K562 (cell line): Measurements from ENCODE around the gene GLP1R. TPM values are rescaled to one million over a fixed set of nuclear protein-coding genes. Genes with fewer than 3 reads are reported as not detected.

Source experiments
- BRD9 ChIP-seq: fragments of 450-650 bp; IDR thresholded peaks from 2 replicates; pipeline ENCODE4 v1.6.1; 2018; ENCODE audit warnings: low read depth; ENCODE audit not compliant: partially characterized antibody
- CBX3 ChIP-seq, 2 experiments: IDR thresholded peaks; 1 replicate in 1 of 2; 2 replicates in 1 of 2; pipeline ENCODE4 v1.6.1; 2012; ENCODE audit warnings: inconsistent platforms in 2 of 2, low read length in 2 of 2, borderline replicate concordance in 1 of 2, control low read depth in 1 of 2
- CXXC5 ChIP-seq: fragments of 250-450 bp; sonication (Bioruptor Pico); IDR thresholded peaks from 2 replicates; pipeline ENCODE4 v1.8.0; 2022; ENCODE audit warnings: inconsistent platforms, mild to moderate bottlenecking, moderate library complexity
- FOXK2 ChIP-seq, 2 experiments: fragments of 450-650 bp; IDR thresholded peaks in 1 of 2; conservative IDR thresholded peaks in 1 of 2; 2 replicates each; pipeline ENCODE4 v1.6.1; 2016; ENCODE audit warnings: low read depth in 2 of 2, mild to moderate bottlenecking in 1 of 2
- KLF6 ChIP-seq: fragments of 250-450 bp; sonication (Bioruptor Pico); IDR thresholded peaks from 2 replicates; pipeline ENCODE4 v1.4.0; 2020; ENCODE audit warnings: mild to moderate bottlenecking, moderate library complexity, borderline replicate concordance
- LEF1 ChIP-seq: fragments of 450-650 bp; IDR thresholded peaks from 2 replicates; pipeline ENCODE4 v1.6.1; 2016; ENCODE audit warnings: mild to moderate bottlenecking
- MEF2D ChIP-seq: conservative IDR thresholded peaks from 2 replicates; pipeline ENCODE4 v1.6.1; 2016; ENCODE audit warnings: low read depth, missing genetic modification characterization, missing compliant biosample characterization
- NCOA2 ChIP-seq, 2 experiments: fragments of 450-650 bp; IDR thresholded peaks; 2 replicates each; pipeline ENCODE4 v1.6.1; 2018; ENCODE audit warnings: mild to moderate bottlenecking in 2 of 2, moderate library complexity in 1 of 2; ENCODE audit not compliant: partially characterized antibody in 2 of 2
- NFIC ChIP-seq: fragments of 450-650 bp; IDR thresholded peaks from 2 replicates; pipeline ENCODE4 v1.6.1; 2017; ENCODE audit warnings: mild to moderate bottlenecking, inconsistent platforms
- SAFB2 ChIP-seq: fragments of 200-400 bp; formaldehyde crosslinking; IDR thresholded peaks from 2 replicates; pipeline ENCODE4 v1.6.1; 2018; ENCODE audit warnings: borderline replicate concordance, low read length, low read depth, moderate library complexity; ENCODE audit not compliant: severe bottlenecking
- THRAP3 ChIP-seq: fragments of 450-650 bp; IDR thresholded peaks from 2 replicates; pipeline ENCODE4 v1.6.1; 2016; ENCODE audit warnings: mild to moderate bottlenecking, inconsistent platforms, borderline replicate concordance
- ZNF551 ChIP-seq: fragments of 250-450 bp; sonication (Bioruptor Pico); IDR thresholded peaks from 2 replicates; pipeline ENCODE4 v1.5.0; 2021; ENCODE audit warnings: mild to moderate bottlenecking, moderate library complexity
- ZNF561 ChIP-seq: fragments of 450-650 bp; formaldehyde crosslinking; conservative IDR thresholded peaks from 2 replicates; pipeline ENCODE4 v1.4.0; 2020; ENCODE audit warnings: mild to moderate bottlenecking, moderate library complexity
- ZNF584 ChIP-seq: fragments of 200-800 bp; sonication (Bioruptor generic); IDR thresholded peaks from 2 replicates; pipeline ENCODE4 v1.6.1; 2016; ENCODE audit warnings: low read depth, mild to moderate bottlenecking, missing genetic modification characterization, missing compliant biosample characterization
- ZSCAN29 ChIP-seq: fragments of 450-650 bp; IDR thresholded peaks from 2 replicates; pipeline ENCODE4 v1.6.1; 2017
- polyA plus RNA-seq, 8 experiments: library from polyadenylated mRNA; depleted of rRNA in 4 of 8; stranded (reverse) in 5 of 8; unstranded in 3 of 8; fragments of >200 nt; fragmentation: Nextera tagmentation in 2 of 8; fragmentation: Illumina TruSeq in 1 of 8; extraction: Ambion mirVana in 2 of 8; extraction: Trizol in 1 of 8; gene quantifications; 2 replicates each; pipeline versions ENCODE4 v1.2.1 to v1.2.3, GENCODE V29; 2011 to 2014; ENCODE audit warnings: inconsistent platforms in 1 of 8, missing spikeins in 1 of 8
- total RNA-seq, 7 experiments: library from RNA; depleted of rRNA in 6 of 7; stranded (reverse); fragments of >200 nt in 6 of 7; fragmentation: Illumina TruSeq in 2 of 7; extraction: Trizol in 2 of 7; gene quantifications; 2 replicates each; pipeline versions ENCODE4 v1.2.1 to v1.2.3, GENCODE V29; 2011 to 2021; ENCODE audit warnings: low replicate concordance in 1 of 7
- TF ChIP-seq, protein P1 (sequence below): fragments of 200-800 bp; sonication (Bioruptor generic); IDR thresholded peaks from 2 replicates; pipeline ENCODE4 v1.6.1; 2017; ENCODE audit warnings: missing genetic modification characterization, missing compliant biosample characterization
- TF ChIP-seq, protein P2 (sequence below): fragments of 450-650 bp; IDR thresholded peaks from 2 replicates; pipeline ENCODE4 v1.6.1; 2018; ENCODE audit warnings: mild to moderate bottlenecking, low read depth; ENCODE audit not compliant: partially characterized antibody
- TF ChIP-seq, protein P3 (sequence below): sonication (generic); IDR thresholded peaks from 2 replicates; pipeline ENCODE4 v1.6.1; 2016

The GLP1R gene
- total and polyA plus RNA-seq, 9 of the 15 experiments (the other 6 are each of a cell fraction or from before 2014, with no cell fraction given), result not detected

DNA sequence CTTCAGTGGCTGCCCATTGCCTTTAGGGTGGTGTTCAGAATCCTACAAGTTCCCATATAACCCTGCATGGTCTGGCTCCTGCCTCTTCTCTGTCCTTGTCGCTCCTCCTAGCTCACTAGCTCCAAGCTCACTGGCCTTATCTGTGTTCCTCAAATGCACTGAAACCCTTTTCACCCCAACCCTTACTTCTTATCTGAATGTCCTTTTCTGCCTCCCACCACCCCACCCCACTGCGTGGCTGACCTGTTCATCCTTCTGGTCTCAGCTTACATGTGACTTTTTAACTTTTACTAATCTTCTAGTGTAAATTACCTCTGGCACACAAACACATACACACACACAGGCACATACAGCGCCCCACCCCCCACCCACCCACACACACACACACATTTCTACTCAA lies 41.0 kb upstream of the GLP1R start (continued):
- TF ChIP-seq, protein P1, sequence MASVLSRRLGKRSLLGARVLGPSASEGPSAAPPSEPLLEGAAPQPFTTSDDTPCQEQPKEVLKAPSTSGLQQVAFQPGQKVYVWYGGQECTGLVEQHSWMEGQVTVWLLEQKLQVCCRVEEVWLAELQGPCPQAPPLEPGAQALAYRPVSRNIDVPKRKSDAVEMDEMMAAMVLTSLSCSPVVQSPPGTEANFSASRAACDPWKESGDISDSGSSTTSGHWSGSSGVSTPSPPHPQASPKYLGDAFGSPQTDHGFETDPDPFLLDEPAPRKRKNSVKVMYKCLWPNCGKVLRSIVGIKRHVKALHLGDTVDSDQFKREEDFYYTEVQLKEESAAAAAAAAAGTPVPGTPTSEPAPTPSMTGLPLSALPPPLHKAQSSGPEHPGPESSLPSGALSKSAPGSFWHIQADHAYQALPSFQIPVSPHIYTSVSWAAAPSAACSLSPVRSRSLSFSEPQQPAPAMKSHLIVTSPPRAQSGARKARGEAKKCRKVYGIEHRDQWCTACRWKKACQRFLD (CRISPR knock-in tag), result 0 out of 2 replicates have a peak, but pooled peaks have one; percentile 38
- no peak for TF ChIP-seq ZNF551 (CRISPR knock-in tag)
- TF ChIP-seq NCOA2 (IDR thresholded peaks at IDR 0.05; ENCODE audit: partially characterized antibody in 2 of 2), result peak in 1 of 2 experiments; percentile 69
- TF ChIP-seq, protein P2, sequence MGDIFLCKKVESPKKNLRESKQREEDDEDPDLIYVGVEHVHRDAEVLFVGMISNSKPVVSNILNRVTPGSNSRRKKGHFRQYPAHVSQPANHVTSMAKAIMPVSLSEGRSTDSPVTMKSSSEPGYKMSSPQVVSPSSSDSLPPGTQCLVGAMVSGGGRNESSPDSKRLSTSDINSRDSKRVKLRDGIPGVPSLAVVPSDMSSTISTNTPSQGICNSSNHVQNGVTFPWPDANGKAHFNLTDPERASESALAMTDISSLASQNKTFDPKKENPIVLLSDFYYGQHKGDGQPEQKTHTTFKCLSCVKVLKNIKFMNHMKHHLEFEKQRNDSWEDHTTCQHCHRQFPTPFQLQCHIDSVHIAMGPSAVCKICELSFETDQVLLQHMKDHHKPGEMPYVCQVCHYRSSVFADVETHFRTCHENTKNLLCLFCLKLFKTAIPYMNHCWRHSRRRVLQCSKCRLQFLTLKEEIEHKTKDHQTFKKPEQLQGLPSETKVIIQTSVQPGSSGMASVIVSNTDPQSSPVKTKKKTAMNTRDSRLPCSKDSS, result no peak
- 0 out of 2 replicates have a peak, but pooled peaks have one; percentile 38 for TF ChIP-seq ZNF584 (CRISPR knock-in tag)
- peak; percentile 87 for TF ChIP-seq CXXC5
- no peak for TF ChIP-seq ZNF561 (CRISPR knock-in tag)
- no peak for TF ChIP-seq ZSCAN29
- no peak for TF ChIP-seq SAFB2
- TF ChIP-seq, protein P3, sequence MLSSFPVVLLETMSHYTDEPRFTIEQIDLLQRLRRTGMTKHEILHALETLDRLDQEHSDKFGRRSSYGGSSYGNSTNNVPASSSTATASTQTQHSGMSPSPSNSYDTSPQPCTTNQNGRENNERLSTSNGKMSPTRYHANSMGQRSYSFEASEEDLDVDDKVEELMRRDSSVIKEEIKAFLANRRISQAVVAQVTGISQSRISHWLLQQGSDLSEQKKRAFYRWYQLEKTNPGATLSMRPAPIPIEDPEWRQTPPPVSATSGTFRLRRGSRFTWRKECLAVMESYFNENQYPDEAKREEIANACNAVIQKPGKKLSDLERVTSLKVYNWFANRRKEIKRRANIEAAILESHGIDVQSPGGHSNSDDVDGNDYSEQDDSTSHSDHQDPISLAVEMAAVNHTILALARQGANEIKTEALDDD, result peak; percentile 98
- peak in 1 of 2 experiments; percentile 32; a peak in 1 of 4 replicates for TF ChIP-seq FOXK2 (conservative IDR thresholded peaks at IDR 0.05 in 1 of 2, IDR thresholded peaks at IDR 0.05 in 1 of 2; ENCODE audit: low read depth in 2 of 2)
- no peak for TF ChIP-seq MEF2D (tag)
- TF ChIP-seq LEF1, result peak; percentile 82
- TF ChIP-seq KLF6 (CRISPR knock-in tag), result no peak
- peak; percentile 87 for TF ChIP-seq NFIC
- no peak for TF ChIP-seq THRAP3
- TF ChIP-seq CBX3 (IDR thresholded peaks at IDR 0.05; ENCODE audit: borderline replicate concordance in 1 of 2, low read length in 2 of 2), result 0 out of 3 replicates have a peak, but pooled peaks of 1 of the 2 experiments have one; percentile 38
- peak; percentile 45 for TF ChIP-seq BRD9
